ENCODE measurements around the gene LPO.

- TF ChIP-seq POLR2AphosphoS5 (IDR thresholded peaks at IDR 0.05) (no peak), MXI1 (conservative IDR thresholded peaks at IDR 0.05; ENCODE audit: poor library complexity, severe bottlenecking) (no peak), SMC3 (conservative IDR thresholded peaks at IDR 0.05; ENCODE audit: poor library complexity) (no peak)
Observed at GRCh38 chr17:58252141-58252540, 13.8 kb downstream of the LPO start.
